Measurements from ENCODE around the gene CUL5.

The CUL5 gene

GRCh38 chr11:107988397-107989158 is 20.1 kb upstream of the CUL5 start:
- FAIRE-seq = no peak
- no peak for DNase-seq (ENCODE audit: insufficient read length, low spot score)
- no peak for TF ChIP-seq CTCF (IDR thresholded peaks at IDR 0.05; ENCODE audit: insufficient read depth, missing control alignments)

- FAIRE-seq = no peak
Observed at GRCh38 chr11:107991868-107992414, 16.8 kb upstream of the CUL5 start.

GRCh38 chr11:107996006-107996776 is 12.5 kb upstream of the CUL5 start:
- no peak for DNase-seq (ENCODE audit: insufficient read length, low spot score)
- FAIRE-seq = no peak
- no peak for TF ChIP-seq CTCF (IDR thresholded peaks at IDR 0.05; ENCODE audit: insufficient read depth, missing control alignments)

More at GRCh38 chr11:107991868-107992414, 16.8 kb upstream of the CUL5 start:
- no peak for DNase-seq (ENCODE audit: insufficient read length, low spot score)
- no peak for TF ChIP-seq CTCF (IDR thresholded peaks at IDR 0.05; ENCODE audit: insufficient read depth, missing control alignments)

GRCh38 chr11:107998761-107999160 is 9.9 kb upstream of the CUL5 start:
- DNase-seq (ENCODE audit: insufficient read length, low spot score) = no peak
- no peak for TF ChIP-seq CTCF (IDR thresholded peaks at IDR 0.05; ENCODE audit: insufficient read depth, missing control alignments)
- FAIRE-seq = no peak

GRCh38 chr11:107999759-108000455 is 8.8 kb upstream of the CUL5 start:
- TF ChIP-seq CTCF (IDR thresholded peaks at IDR 0.05; ENCODE audit: insufficient read depth, missing control alignments) = peak; percentile 50
- DNase-seq (ENCODE audit: insufficient read length, low spot score) = no peak
- no peak for FAIRE-seq

- no peak for TF ChIP-seq CTCF (IDR thresholded peaks at IDR 0.05; ENCODE audit: insufficient read depth, missing control alignments)
- FAIRE-seq (no peak), DNase-seq (ENCODE audit: insufficient read length, low spot score) (no peak)
Observed at GRCh38 chr11:108002476-108002875, 6.2 kb upstream of the CUL5 start.
